ENCODE data around the gene HELLS. TPM values are rescaled to one million over a fixed set of nuclear protein-coding genes. Genes with fewer than 3 reads are reported as not detected.
"Not testable (repeated sequence)": the region's sequence is repeated elsewhere in the genome, so short reads cannot be mapped to it uniquely, and the experiment has no call there.

HELLS gene
- total and polyA plus RNA-seq, 2 experiments from 2014 or later, result 15.8 to 27.0 TPM

DNA sequence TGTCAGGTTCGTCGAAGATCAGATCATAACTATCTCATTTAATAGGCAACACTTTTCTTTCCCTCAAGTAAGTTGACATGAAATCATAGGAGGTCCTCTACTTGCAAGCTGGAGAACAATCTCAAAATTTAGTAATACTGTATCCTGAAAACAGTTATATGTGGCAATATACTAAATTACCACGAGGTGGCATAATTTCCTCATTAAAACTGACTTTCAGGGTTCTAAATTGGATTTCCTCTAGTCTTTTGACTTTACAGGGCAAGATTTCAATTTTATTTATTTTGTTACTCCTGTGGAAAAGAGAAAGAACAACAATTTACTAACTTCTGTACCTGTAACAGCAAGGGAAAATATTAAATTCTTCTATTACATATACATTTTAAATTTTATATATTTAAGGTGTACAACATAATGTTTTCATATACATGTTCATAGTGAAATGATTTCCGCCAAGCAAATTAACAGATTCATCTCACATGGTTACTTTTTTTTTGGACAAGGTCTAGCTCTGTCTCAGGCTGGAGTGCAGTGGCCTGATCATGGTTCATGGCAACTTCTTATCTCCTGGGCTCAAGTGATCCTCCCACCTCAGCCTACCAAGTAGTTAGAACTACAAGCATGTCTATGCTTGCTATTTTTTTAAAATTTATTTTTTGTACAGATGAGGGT is 84.6 kb downstream of the HELLS start:
- no peak for TF ChIP-seq EZH2phosphoT487 (IDR thresholded peaks at IDR 0.05; ENCODE audit: low read depth, severe bottlenecking, unreplicated experiment)
- peak; percentile 76 for TF ChIP-seq CTCF (IDR thresholded peaks at IDR 0.05; ENCODE audit: poor library complexity)
- H3K27ac ChIP-seq, result no peak overlapping the region
- no peaks in the 10 kb centered on the region for H3K36me3 ChIP-seq (replicated peaks; ENCODE audit: insufficient read depth, low read depth)
- no peak overlapping the region for H3K4me2 ChIP-seq
- no peaks in the 10 kb centered on the region for H3K9me2 ChIP-seq (replicated peaks; ENCODE audit: insufficient read depth)
- no peak overlapping the region for H3K4me3 ChIP-seq
- no peaks in the 10 kb centered on the region for H3K79me2 ChIP-seq
- 27% methylated on average over 4 of the region's 4 CpGs for WGBS (ENCODE audit: low lambda C conversion rate, missing lambda C conversion rate)
- H3K4me1 ChIP-seq (ENCODE audit: insufficient read depth), result peaks cover 4% of the 10 kb centered on the region
- no peak overlapping the region for H2AFZ ChIP-seq
- no peaks in the 10 kb centered on the region for H3K27me3 ChIP-seq
- H3K9me3 ChIP-seq (ENCODE audit: low read depth), result no peaks in the 10 kb centered on the region
- DNase-seq (ENCODE audit: low spot score), result peak; percentile 49
- no peaks in the 10 kb centered on the region for H4K20me1 ChIP-seq (ENCODE audit: insufficient read depth, poor library complexity, severe bottlenecking)

- Histone ChIP-seq H3K9me2 (replicated peaks; ENCODE audit: insufficient read depth) (no peaks in the 10 kb centered on the region), H3K79me2 (no peaks in the 10 kb centered on the region), H3K4me2 (no peak overlapping the region), H3K27ac (no peak overlapping the region), H3K9me3 (ENCODE audit: low read depth) (no peaks in the 10 kb centered on the region), H3K4me1 (ENCODE audit: insufficient read depth) (peaks cover 4% of the 10 kb centered on the region), H2AFZ (no peak overlapping the region), H3K4me3 (no peak overlapping the region), H4K20me1 (ENCODE audit: insufficient read depth, poor library complexity, severe bottlenecking) (no peaks in the 10 kb centered on the region), H3K36me3 (replicated peaks; ENCODE audit: insufficient read depth, low read depth) (no peaks in the 10 kb centered on the region), H3K27me3 (no peaks in the 10 kb centered on the region)
- WGBS (ENCODE audit: low lambda C conversion rate, missing lambda C conversion rate), result 96% methylated on average over 3 of the region's 3 CpGs
- TF ChIP-seq EZH2phosphoT487 (IDR thresholded peaks at IDR 0.05; ENCODE audit: low read depth, severe bottlenecking, unreplicated experiment), result no peak
- TF ChIP-seq CTCF (IDR thresholded peaks at IDR 0.05; ENCODE audit: poor library complexity), result no peak
- TF ChIP-seq EZH2 (IDR thresholded peaks at IDR 0.05; ENCODE audit: borderline replicate concordance), result no peak
- DNase-seq (ENCODE audit: low spot score), result no peak
These were observed 85.7 kb downstream of the HELLS start for GRCh38 chr10:94631077-94631875.

DNA sequence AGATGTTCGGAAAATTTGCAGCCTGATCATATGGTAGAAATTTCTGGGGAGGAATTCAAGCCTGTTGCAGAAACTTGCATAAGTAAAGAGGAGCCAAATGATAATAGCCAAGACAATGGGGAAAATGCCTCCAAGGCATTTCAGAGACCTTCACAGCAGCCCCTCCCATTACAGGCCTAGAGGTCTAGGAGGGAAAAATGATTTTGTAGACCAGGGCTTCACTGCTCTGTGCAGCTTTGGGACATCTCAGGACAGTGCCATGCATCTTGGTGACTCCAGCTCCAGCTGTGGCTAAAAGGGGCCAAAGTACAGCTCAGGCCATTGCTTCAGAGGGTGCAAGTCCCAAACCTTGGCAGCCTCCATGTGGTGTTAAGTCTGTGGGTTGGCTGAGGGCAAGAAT is 87.4 kb downstream of the HELLS start:
- H2AFZ ChIP-seq, result no peak overlapping the region
- H3K27ac ChIP-seq, result no peak overlapping the region
- DNase-seq (ENCODE audit: low spot score), result no peak
- H3K36me3 ChIP-seq (replicated peaks; ENCODE audit: insufficient read depth, low read depth), result no peaks in the 10 kb centered on the region
- H3K4me2 ChIP-seq, result no peak overlapping the region
- H3K9me2 ChIP-seq (replicated peaks; ENCODE audit: insufficient read depth), result no peaks in the 10 kb centered on the region
- no peaks in the 10 kb centered on the region for H3K79me2 ChIP-seq
- H3K27me3 ChIP-seq, result no peaks in the 10 kb centered on the region
- 96% methylated on average over 1 of the region's 1 CpG for WGBS (ENCODE audit: low lambda C conversion rate, missing lambda C conversion rate)
- peaks cover 4% of the 10 kb centered on the region for H3K4me1 ChIP-seq (ENCODE audit: insufficient read depth)
- H4K20me1 ChIP-seq (ENCODE audit: insufficient read depth, poor library complexity, severe bottlenecking), result no peaks in the 10 kb centered on the region
- H3K9me3 ChIP-seq (ENCODE audit: low read depth), result no peaks in the 10 kb centered on the region
- TF ChIP-seq EZH2phosphoT487 (IDR thresholded peaks at IDR 0.05; ENCODE audit: low read depth, severe bottlenecking, unreplicated experiment) (no peak), CTCF (IDR thresholded peaks at IDR 0.05; ENCODE audit: poor library complexity) (no peak), EZH2 (IDR thresholded peaks at IDR 0.05; ENCODE audit: borderline replicate concordance) (no peak)
- H3K4me3 ChIP-seq, result no peak overlapping the region

GRCh38 chr10:94638097-94638496 is 92.5 kb downstream of the HELLS start:
- H3K27me3 ChIP-seq; H4K20me1 ChIP-seq (ENCODE audit: insufficient read depth, poor library complexity, severe bottlenecking); H3K36me3 ChIP-seq (replicated peaks; ENCODE audit: insufficient read depth, low read depth); H3K4me3 ChIP-seq; H3K27ac ChIP-seq; H3K4me2 ChIP-seq; H3K9me2 ChIP-seq (replicated peaks; ENCODE audit: insufficient read depth); DNase-seq (ENCODE audit: low spot score); H3K9me3 ChIP-seq (ENCODE audit: low read depth); H3K79me2 ChIP-seq; H3K4me1 ChIP-seq (ENCODE audit: insufficient read depth); H2AFZ ChIP-seq: not testable (repeated sequence)
- WGBS (ENCODE audit: low lambda C conversion rate, missing lambda C conversion rate), result over 99% methylated on average over 4 of the region's 4 CpGs
